HG03342 (cell line): ENCODE measurements around the gene AIFM2.
"Not testable (repeated sequence)": the region's sequence is repeated elsewhere in the genome, so short reads cannot be mapped to it uniquely, and the experiment has no call there.

Experiments used
- ATAC-seq: cut with Tn5 transposase; IDR thresholded peaks from one replicate; pipeline ENCODE4 v1.9.1; 2021; ENCODE audit warnings: mild to moderate bottlenecking, moderate library complexity; ENCODE audit not compliant: unreplicated experiment

AIFM2 gene

GRCh38 chr10:70096016-70096704, 36.5 kb downstream of the AIFM2 start:
- ATAC-seq = no peak

GRCh38 chr10:70094250-70094649, 38.4 kb downstream of the AIFM2 start:
- ATAC-seq = no peak

- no peak for ATAC-seq
These were observed 39.2 kb downstream of the AIFM2 start for GRCh38 chr10:70093335-70093944.

GRCh38 chr10:70092389-70092718, 40.3 kb downstream of the AIFM2 start:
- ATAC-seq = no peak

- no peak for ATAC-seq
These were observed 41.7 kb downstream of the AIFM2 start for GRCh38 chr10:70090951-70091350.

- ATAC-seq = no peak
These were observed 42.6 kb downstream of the AIFM2 start for GRCh38 chr10:70090013-70090412.

- no peak for ATAC-seq
These were observed 44.3 kb downstream of the AIFM2 start for GRCh38 chr10:70088308-70088698.

GRCh38 chr10:70087616-70088307, 44.9 kb downstream of the AIFM2 start:
- ATAC-seq = no peak

GRCh38 chr10:70085975-70086613, 46.5 kb downstream of the AIFM2 start:
- no peak for ATAC-seq

- ATAC-seq = no peak
These were observed 48.4 kb downstream of the AIFM2 start for GRCh38 chr10:70084189-70084588.

- ATAC-seq = not testable (repeated sequence)
These were observed 51.8 kb downstream of the AIFM2 start for GRCh38 chr10:70080789-70081188.

- ATAC-seq = no peak
These were observed 53.7 kb downstream of the AIFM2 start for GRCh38 chr10:70078937-70079336.

- ATAC-seq = no peak
These were observed 54.3 kb downstream of the AIFM2 start for GRCh38 chr10:70078329-70078728.

GRCh38 chr10:70074971-70075370, 57.7 kb downstream of the AIFM2 start:
- no peak for ATAC-seq

GRCh38 chr10:70074165-70074564, 58.5 kb downstream of the AIFM2 start:
- no peak for ATAC-seq

GRCh38 chr10:70070834-70071233, 61.8 kb downstream of the AIFM2 start:
- ATAC-seq = no peak

- no peak for ATAC-seq
These were observed 63.3 kb downstream of the AIFM2 start for GRCh38 chr10:70069346-70069745.

- no peak for ATAC-seq
These were observed 63.7 kb downstream of the AIFM2 start for GRCh38 chr10:70068925-70069324.

- no peak for ATAC-seq
These were observed 65.0 kb downstream of the AIFM2 start for GRCh38 chr10:70067586-70067985.

- no peak for ATAC-seq
These were observed 66.4 kb downstream of the AIFM2 start for GRCh38 chr10:70066190-70066589.

- no peak for ATAC-seq
These were observed 68.1 kb downstream of the AIFM2 start for GRCh38 chr10:70064486-70064885.
